ENCODE measurements around the gene OR1S2. TPM values are rescaled to one million over a fixed set of nuclear protein-coding genes. Genes with fewer than 3 reads are reported as not detected.
A peak's percentile ranks its signal among the peaks of the same experiment; 100 is the strongest.

The OR1S2 gene
- total RNA-seq, 4 donors from 2014 or later = not detected

- Histone ChIP-seq H3K4me3 (no peak overlapping the region), H3K4me1 (no peaks in the 10 kb centered on the region), H3K27me3 (no peaks in the 10 kb centered on the region), H3K9me3 (no peaks in the 10 kb centered on the region), H3K27ac (no peak overlapping the region), H3K36me3 (no peaks in the 10 kb centered on the region)
- TF ChIP-seq CTCF (IDR thresholded peaks at IDR 0.05) = no peak
- TF ChIP-seq POLR2A (IDR thresholded peaks at IDR 0.05) = no peak
- no peak for DNase-seq
Measured at GRCh38 chr11:58179648-58180047, 24.3 kb downstream of the OR1S2 start.

- Histone ChIP-seq H3K36me3 (no peaks in the 10 kb centered on the region), H3K4me1 (no peaks in the 10 kb centered on the region), H3K4me3 (no peak overlapping the region), H3K27ac (no peak overlapping the region), H3K9me3 (no peaks in the 10 kb centered on the region), H3K27me3 (no peaks in the 10 kb centered on the region)
- DNase-seq = no peak
- no peak for TF ChIP-seq CTCF (IDR thresholded peaks at IDR 0.05)
- TF ChIP-seq POLR2A (IDR thresholded peaks at IDR 0.05) = no peak
Measured at GRCh38 chr11:58178444-58178843, 25.5 kb downstream of the OR1S2 start.

GRCh38 chr11:58177409-58178054 lies 26.4 kb downstream of the OR1S2 start:
- no peak for TF ChIP-seq POLR2A (IDR thresholded peaks at IDR 0.05)
- TF ChIP-seq CTCF (IDR thresholded peaks at IDR 0.05) = no peak
- H3K36me3 ChIP-seq = no peaks in the 10 kb centered on the region
- no peak overlapping the region for H3K4me3 ChIP-seq
- no peaks in the 10 kb centered on the region for H3K4me1 ChIP-seq
- H3K27me3 ChIP-seq = no peaks in the 10 kb centered on the region
- no peak overlapping the region for H3K27ac ChIP-seq
- DNase-seq = no peak
- no peaks in the 10 kb centered on the region for H3K9me3 ChIP-seq

GRCh38 chr11:58165504-58166106 lies 38.3 kb downstream of the OR1S2 start:
- Histone ChIP-seq H3K36me3 (no peaks in the 10 kb centered on the region), H3K4me1 (peaks cover 0 to 26% (median 0%) of the 10 kb centered on the region in 4 donors), H3K4me3 (no peak overlapping the region), H3K9me3 (no peaks in the 10 kb centered on the region), H3K27me3 (no peaks in the 10 kb centered on the region), H3K27ac (peak overlapping the region in 2 of 4 donors; percentile 25 to 58)
- no peak for TF ChIP-seq POLR2A (IDR thresholded peaks at IDR 0.05)
- no peak for TF ChIP-seq CTCF (IDR thresholded peaks at IDR 0.05)
- peak in 1 of 3 donors; percentile 47 for DNase-seq

- Histone ChIP-seq H3K27ac (peak overlapping the region in 2 of 4 donors; percentile 25 to 58), H3K36me3 (no peaks in the 10 kb centered on the region), H3K4me3 (no peak overlapping the region), H3K9me3 (no peaks in the 10 kb centered on the region), H3K27me3 (no peaks in the 10 kb centered on the region), H3K4me1 (peaks cover 0 to 26% (median 0%) of the 10 kb centered on the region in 4 donors)
- no peak for DNase-seq
- TF ChIP-seq CTCF (IDR thresholded peaks at IDR 0.05) (no peak), POLR2A (IDR thresholded peaks at IDR 0.05) (no peak)
Measured at GRCh38 chr11:58164990-58165389, 39.0 kb downstream of the OR1S2 start.

Data from Peyer's patch (tissue), 4 donors.